Pancreas (tissue), 10 donors: ENCODE measurements around the gene CLEC4G. TPM values are rescaled to one million over a fixed set of nuclear protein-coding genes. Genes with fewer than 3 reads are reported as not detected.

ENCODE experiments used
- ATAC-seq, 4 donors: fragments of 200-7000 bp; cut with Tn5 transposase; one replicate each; pipeline versions ENCODE4 v1.8.0 to v1.9.1; 2020; ENCODE audit warnings: mild to moderate bottlenecking in 4 of 4, moderate library complexity in 4 of 4
- DNase-seq, 6 donors: peaks; one replicate each; pipeline ENCODE4 v3.0.0-alpha.2; 2020
- FAIRE-seq: peaks from 2 replicates; lab custom pipeline; 2012; peaks lifted over from hg19 to GRCh38; lab: Jason Lieb, UNC
- H3K27ac ChIP-seq, 4 donors: fragments of 200-600 bp; sonication (generic); 1 replicate in 3 of 4; 2 replicates in 1 of 4; pipeline versions ENCODE4 v1.5.0 to v1.8.0; 2020
- H3K27me3 ChIP-seq, 4 donors: fragments of 200-600 bp; one replicate each; pipeline ENCODE4 v1.8.0; 2021
- H3K36me3 ChIP-seq, 3 donors: fragments of 200-600 bp; sonication (generic) in 1 of 3; one replicate each; pipeline versions ENCODE4 v1.5.0 to v1.8.0; 2020 to 2021
- H3K4me1 ChIP-seq, 3 donors: fragments of 200-600 bp; one replicate each; pipeline ENCODE4 v1.8.0; 2021
- H3K4me3 ChIP-seq, 4 donors: fragments of 200-600 bp; sonication (generic) in 2 of 4; one replicate each; pipeline versions ENCODE4 v1.5.0 to v1.8.0; 2020 to 2021
- H3K9me3 ChIP-seq, 4 donors: fragments of 200-600 bp; one replicate each; pipeline ENCODE4 v1.8.0; 2021
- WGBS, 2 donors: extraction: QIAGEN DNeasy Blood & Tissue Kit; methylation state at CpG; one replicate each; pipeline ENCODE4 v1.1.7; 2013; 5-methylcytosine and 5-hydroxymethylcytosine counted together
- intact Hi-C, 3 donors: fragments of 100-400 bp; cut with DNase I; formaldehyde crosslinking; loops; one replicate each; pipeline versions ENCODE4 v1.11.1 to v1.14.2; 2022
- polyA plus RNA-seq, 2 donors: library from polyadenylated mRNA; stranded (reverse); fragments of 200-250 nt; gene quantifications; one replicate each; pipeline ENCODE4 v1.2.3, GENCODE V29; 2013
- total RNA-seq, 6 donors: library from RNA; stranded (reverse); fragmentation: NEBNext Ultra II Directional in 4 of 6; extraction: Animal tissue kit (Norgen Biotek cat#: 25700) in 4 of 6; gene quantifications; one replicate each; pipeline versions ENCODE4 v1.2.1 to v1.2.4, GENCODE V29; 2021 to 2023
- TF ChIP-seq, protein P1 (sequence below), 4 donors: fragments of 200-600 bp; sonication (generic) in 3 of 4; IDR thresholded peaks; one replicate each; pipeline versions ENCODE4 v1.5.0 to v1.8.0; 2021; ENCODE audit warnings: antibody characterized with exemption in 4 of 4
- donor health status: healthy with polysubstance abuse.
- donor health status: DM: no; HTN: no; CAD: no; lungs with moderate emphysema.
- donor health status: DM: no; HTN: no; CAD: no.
- donor health status: control.
- donor health status: control.
- donor health status: Bipolar disorder and iron deficiency.
- donor health status: DM: yes; HTN: yes; CAD: no.
- donor health status: DM: no; HTN: no; CAD: no.
- donor health status: DM: no; HTN: no; CAD: no.
- donor health status: DM: yes; HTN: yes; CAD: no.

Gene CLEC4G
- total and polyA plus RNA-seq, 8 donors, result 0.09 to 1.1 (median 0.68) TPM; not detected in 3

DNA sequence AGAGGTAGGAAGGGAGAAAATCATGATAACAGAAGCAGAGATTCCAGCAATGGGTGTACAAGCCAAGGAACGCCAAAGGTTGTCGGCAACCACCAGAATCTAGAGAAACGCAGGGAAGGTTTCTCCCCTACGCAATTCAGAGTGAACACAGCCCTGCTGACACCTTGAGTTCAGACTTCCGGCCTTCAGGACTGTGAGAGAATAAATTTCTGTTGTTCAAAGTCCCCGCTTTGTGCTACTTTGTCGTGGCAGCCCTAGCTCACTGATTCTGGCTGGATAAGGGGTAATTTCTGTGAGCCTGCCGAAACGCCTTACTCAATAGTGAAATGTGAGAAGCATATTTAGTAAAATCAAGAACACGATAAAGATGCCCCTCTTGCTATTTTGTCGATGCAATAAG, 5.3 kb upstream of the CLEC4G start:
- WGBS, 2 donors, result 38 to 67% methylated on average over 11 of the region's 11 CpGs
- Histone ChIP-seq H3K36me3 (no peaks in the 10 kb centered on the region), H3K27ac (no peak overlapping the region), H3K9me3 (no peaks in the 10 kb centered on the region), H3K4me3 (no peak overlapping the region), H3K4me1 (no peaks in the 10 kb centered on the region), H3K27me3 (no peaks in the 10 kb centered on the region)
- TF ChIP-seq, protein P1, sequence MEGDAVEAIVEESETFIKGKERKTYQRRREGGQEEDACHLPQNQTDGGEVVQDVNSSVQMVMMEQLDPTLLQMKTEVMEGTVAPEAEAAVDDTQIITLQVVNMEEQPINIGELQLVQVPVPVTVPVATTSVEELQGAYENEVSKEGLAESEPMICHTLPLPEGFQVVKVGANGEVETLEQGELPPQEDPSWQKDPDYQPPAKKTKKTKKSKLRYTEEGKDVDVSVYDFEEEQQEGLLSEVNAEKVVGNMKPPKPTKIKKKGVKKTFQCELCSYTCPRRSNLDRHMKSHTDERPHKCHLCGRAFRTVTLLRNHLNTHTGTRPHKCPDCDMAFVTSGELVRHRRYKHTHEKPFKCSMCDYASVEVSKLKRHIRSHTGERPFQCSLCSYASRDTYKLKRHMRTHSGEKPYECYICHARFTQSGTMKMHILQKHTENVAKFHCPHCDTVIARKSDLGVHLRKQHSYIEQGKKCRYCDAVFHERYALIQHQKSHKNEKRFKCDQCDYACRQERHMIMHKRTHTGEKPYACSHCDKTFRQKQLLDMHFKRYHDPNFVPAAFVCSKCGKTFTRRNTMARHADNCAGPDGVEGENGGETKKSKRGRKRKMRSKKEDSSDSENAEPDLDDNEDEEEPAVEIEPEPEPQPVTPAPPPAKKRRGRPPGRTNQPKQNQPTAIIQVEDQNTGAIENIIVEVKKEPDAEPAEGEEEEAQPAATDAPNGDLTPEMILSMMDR (IDR thresholded peaks at IDR 0.05), result no peak
- ATAC-seq (no peak), FAIRE-seq (no peak), DNase-seq (no peak)
- intact Hi-C loops, result no loop called here

DNA sequence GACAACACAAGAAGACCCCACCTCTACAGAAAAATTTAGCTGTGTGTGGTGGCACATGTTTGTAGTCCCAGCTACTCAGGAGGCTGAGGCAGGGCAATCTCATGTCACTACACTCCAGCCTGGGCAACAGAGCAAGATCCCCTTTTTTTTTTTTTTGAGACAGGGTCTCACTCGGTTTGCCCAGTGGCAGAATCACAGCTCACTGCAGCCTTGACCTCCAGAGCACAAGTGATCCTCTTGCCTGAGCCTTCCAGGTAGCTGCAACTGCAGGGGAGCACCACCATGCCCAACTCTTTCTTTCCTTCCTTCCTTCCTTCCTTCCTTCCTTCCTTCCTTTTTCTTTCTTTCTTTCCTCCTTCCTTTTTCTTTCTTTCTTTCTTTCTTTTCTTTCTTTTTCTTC, 4.2 kb upstream of the CLEC4G start:
- intact Hi-C loops, result no loop called here
- ATAC-seq (no peak), FAIRE-seq (no peak), DNase-seq (no peak)
- Histone ChIP-seq H3K27ac (no peak overlapping the region), H3K4me3 (no peak overlapping the region), H3K36me3 (no peaks in the 10 kb centered on the region), H3K9me3 (no peaks in the 10 kb centered on the region), H3K4me1 (no peaks in the 10 kb centered on the region), H3K27me3 (no peaks in the 10 kb centered on the region)
- TF ChIP-seq, protein P1 (IDR thresholded peaks at IDR 0.05), result no peak
- 48 to 71% methylated on average over 1 of the region's 1 CpG for WGBS, 2 donors

DNA sequence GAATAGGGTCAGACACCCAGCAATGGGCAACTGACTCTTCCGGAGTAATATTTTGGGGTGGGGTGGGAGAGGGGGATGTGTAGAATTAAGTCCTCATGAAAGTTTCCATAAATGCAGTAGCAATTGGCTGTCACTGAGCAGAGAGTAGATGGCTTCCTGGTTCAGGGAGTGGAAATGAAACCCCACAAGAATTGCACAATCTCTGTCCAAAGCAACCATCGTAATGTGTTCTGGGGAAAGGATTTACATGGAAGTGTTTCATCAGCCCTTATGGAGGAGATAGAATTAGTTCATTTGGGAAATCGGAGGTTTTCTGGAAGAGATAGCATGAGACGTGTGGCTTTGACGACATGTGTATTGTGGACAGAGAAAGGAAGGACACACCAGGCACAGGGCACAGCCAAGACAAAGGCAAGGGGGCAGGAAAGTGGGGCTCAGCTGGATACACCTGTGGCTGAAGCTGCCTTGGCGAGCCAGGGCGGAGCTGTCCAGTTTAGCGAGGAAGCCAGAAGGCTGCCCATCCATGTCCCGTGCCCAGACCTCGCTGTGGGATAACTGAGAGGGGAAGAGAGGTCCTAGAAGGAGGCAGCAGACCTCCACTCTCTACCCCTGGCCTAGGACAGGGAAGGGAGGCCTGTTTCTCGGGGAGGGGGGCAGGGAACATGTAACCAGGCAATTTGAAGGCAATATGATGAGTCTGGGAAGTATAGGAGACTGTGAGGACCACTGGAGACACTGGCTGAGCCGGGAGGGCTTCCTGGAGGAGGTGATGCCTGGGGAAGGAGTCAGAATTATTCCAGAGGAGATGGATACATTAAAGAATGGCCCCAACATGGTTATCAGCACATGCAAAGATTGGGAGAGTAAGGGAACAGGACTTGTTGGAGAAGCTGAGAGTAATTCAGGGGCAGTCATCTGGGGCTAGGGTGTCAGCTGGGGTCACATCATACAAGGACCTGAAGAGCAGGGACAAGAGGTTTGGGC, 2.6 kb upstream of the CLEC4G start:
- no peaks in the 10 kb centered on the region for H3K4me1 ChIP-seq
- H3K27ac ChIP-seq, result no peak overlapping the region
- H3K27me3 ChIP-seq, result peaks cover 0 to 9% (median 2%) of the 10 kb centered on the region in 4 donors
- DNase-seq (no peak), ATAC-seq (peak in 2 of 4 donors; percentile 57 to 66), FAIRE-seq (no peak)
- no peaks in the 10 kb centered on the region for H3K9me3 ChIP-seq
- no peak overlapping the region for H3K4me3 ChIP-seq
- WGBS, 2 donors, result 37 to 51% methylated on average over 10 to 12 of the region's 12 CpGs
- TF ChIP-seq, protein P1 (IDR thresholded peaks at IDR 0.05), result no peak
- H3K36me3 ChIP-seq, result no peaks in the 10 kb centered on the region
- intact Hi-C loops, result loop anchor here in 1 of 3 donors (5.0 kb wide), 1 partner anchor 198 kb away; no protein-coding TSS in a partner anchor

DNA sequence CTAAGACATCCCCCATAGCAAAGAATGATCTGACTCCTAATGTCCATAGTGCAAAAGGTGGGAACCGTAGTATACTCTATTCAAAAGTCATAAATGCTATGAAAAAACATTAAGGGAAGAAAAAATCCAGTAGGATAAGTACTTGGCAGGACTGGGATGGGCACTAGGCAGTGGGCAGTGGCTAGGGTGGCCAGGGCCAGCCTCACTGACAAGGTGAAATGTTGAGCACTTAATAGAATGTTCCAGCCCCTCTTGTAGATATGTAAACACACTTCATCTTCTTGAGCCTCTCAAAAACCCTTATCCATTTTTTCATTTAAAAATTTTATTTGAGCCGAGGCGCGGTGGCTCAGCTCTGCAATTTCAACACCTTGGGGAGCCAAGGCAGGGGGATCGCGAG, 1.5 kb upstream of the CLEC4G start:
- H3K36me3 ChIP-seq, result no peaks in the 10 kb centered on the region
- 62 to 81% methylated on average over 6 of the region's 6 CpGs for WGBS, 2 donors
- no peak for DNase-seq
- peaks cover 0 to 18% (median 2%) of the 10 kb centered on the region in 4 donors for H3K27me3 ChIP-seq
- intact Hi-C loops, result loop anchor here in 1 of 3 donors (5.0 kb wide), 1 partner anchor 199 kb away; no protein-coding TSS in a partner anchor
- H3K27ac ChIP-seq, result no peak overlapping the region
- ATAC-seq, result no peak
- FAIRE-seq, result no peak
- no peaks in the 10 kb centered on the region for H3K9me3 ChIP-seq
- H3K4me3 ChIP-seq, result no peak overlapping the region
- H3K4me1 ChIP-seq, result no peaks in the 10 kb centered on the region
- TF ChIP-seq, protein P1 (IDR thresholded peaks at IDR 0.05), result no peak
